ENCODE results near the gene ORAI2.
"Not testable (repeated sequence)": the region's sequence is repeated elsewhere in the genome, so short reads cannot be mapped to it uniquely, and the experiment has no call there.

ORAI2 gene

DNA sequence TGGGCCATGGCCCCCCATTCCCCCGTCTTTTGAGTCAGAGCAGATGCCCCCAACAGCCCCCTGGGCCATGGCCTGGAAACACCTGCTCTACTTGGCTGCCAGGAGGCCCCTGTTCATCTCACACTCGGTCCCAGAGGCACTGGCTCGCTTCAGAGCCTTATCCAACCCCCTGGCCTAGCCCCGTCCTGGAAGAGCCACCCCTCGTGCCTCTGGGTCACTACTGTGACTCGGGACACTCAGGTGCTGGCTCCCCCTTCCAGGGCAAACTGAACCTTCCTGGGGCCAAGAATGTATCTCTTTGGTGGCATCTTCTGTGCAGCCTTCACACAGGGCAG is 38.4 kb downstream of the ORAI2 start:
- no peak for DNase-seq

DNA sequence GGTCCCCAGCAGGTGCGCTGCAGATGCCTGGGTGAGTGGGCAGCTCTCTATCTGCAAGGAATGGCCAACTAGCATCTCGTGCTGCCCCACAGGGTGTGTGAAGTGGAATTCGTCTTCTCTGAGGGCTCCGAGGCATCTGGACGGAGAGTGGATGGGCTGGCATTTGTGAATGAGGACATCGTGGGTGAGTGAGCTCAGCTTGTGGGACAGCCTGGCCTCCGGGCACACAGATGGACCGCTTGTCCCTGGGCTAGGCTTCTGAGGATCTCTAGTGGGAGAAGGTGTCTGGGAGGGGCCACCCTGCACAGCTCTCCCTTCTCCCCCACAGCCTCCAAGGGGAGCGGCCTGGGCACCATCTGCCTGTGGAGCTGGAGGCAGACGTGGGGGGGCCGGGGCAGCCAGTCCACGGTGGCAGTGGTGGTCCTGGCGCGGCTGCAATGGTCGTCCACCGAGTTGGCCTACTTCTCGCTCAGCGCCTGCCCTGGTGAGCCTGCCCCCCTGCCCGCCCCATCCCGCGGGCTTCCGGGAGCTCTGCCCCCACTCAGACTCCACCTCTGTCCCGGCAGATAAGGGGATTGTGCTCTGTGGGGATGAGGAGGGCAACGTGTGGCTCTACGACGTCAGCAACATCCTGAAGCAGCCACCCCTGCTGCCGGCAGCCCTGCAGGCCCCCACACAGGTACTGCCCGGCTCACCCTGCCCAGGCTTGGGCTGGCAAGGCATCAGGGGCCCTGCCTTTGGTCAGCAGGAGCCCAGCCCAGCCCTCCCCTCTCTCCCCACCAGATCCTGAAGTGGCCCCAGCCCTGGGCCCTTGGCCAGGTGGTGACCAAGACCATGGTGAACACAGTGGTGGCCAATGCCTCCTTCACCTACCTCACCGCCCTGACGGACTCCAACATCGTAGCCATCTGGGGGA is 39.0 kb downstream of the ORAI2 start:
- DNase-seq, result no peak

DNA sequence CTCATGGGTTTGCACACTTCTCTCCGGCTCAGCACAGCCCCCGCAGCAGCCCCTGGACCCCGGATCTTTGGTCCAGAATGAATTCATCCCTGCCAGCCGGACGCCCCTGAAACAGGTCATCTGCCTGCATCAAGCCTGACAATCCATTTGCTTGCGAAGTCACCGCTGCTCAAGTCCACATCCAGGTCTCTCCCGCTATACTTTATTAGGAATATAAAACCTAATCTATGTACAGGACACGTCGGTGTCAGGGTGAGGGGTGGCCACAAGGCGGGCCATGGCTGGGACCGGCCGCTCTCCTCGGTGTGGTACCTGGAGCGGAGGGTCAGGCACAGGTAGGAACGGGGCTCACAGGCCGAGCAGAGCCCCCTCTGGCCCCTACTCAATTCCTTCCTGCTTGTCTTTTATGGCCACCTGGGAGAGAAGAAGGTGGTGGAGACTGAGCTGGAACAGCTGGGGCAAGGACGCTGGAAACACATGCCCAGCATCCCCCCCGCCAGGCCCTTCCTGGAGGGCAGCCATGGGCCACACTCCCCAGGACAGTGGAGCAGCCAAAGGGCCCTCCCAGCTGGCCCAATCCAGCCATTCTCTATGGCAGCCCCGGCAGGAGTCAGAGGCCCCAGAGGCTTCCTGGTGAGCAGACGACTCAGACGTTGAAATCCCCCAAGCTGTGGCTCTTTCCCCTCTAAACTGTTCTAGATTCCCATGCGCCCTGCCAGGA is 40.1 kb downstream of the ORAI2 start:
- DNase-seq, result peak in 1 of 2 experiments; percentile 1

DNA sequence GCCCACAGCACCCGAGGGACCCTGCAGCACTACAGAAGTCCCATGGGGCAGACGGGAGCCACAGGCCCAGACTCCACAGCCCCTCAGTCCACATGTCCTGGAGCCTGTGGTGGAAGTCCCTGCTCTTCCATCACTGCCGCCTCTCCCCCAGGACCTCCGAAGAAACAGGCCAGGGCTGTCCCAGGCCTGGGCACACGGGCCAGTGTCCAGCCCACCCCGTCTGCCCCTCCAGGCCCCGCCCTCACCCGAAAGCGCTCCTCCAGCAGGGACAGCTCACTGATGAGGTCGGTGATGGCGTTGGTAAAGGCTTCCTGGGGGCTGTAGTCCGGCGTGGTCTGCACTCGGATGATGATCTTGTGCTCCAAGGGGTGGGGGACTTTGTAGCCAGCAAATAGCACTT is 40.7 kb downstream of the ORAI2 start:
- DNase-seq, result not testable (repeated sequence)

DNA sequence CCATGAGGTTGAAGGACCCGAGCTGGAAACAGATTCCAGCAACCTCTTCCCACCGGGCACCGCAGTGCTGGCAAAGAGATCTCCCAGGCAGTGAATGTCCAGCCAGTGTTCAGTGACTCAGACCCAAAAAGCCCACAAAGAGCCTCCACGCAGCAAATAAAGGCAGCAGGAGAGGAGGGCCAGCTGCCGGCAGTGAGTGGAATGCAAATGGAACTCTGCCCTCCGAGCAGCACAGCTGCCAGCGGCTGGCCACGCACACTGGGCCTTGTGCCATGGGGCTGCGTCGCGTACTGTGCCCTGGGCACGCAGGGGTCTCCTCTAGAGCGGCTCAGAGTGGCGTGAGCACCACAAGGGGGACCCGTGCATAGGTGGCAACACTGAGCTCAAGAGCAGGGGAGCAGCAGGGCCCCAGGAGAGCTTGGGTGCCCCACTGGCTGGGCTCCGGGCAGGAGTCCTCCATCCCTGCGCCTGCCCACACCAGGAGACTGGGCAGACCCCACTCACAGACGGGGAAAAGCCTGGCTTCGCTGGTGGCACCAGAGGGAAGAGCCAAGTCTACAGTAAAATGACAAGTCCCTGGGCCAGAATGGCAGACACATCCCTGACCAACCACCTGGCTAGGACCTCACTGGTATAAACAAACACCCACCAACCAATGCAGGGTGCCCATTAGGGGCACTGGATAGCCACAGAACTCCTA is 41.5 kb downstream of the ORAI2 start:
- DNase-seq, result not testable (repeated sequence)

DNA sequence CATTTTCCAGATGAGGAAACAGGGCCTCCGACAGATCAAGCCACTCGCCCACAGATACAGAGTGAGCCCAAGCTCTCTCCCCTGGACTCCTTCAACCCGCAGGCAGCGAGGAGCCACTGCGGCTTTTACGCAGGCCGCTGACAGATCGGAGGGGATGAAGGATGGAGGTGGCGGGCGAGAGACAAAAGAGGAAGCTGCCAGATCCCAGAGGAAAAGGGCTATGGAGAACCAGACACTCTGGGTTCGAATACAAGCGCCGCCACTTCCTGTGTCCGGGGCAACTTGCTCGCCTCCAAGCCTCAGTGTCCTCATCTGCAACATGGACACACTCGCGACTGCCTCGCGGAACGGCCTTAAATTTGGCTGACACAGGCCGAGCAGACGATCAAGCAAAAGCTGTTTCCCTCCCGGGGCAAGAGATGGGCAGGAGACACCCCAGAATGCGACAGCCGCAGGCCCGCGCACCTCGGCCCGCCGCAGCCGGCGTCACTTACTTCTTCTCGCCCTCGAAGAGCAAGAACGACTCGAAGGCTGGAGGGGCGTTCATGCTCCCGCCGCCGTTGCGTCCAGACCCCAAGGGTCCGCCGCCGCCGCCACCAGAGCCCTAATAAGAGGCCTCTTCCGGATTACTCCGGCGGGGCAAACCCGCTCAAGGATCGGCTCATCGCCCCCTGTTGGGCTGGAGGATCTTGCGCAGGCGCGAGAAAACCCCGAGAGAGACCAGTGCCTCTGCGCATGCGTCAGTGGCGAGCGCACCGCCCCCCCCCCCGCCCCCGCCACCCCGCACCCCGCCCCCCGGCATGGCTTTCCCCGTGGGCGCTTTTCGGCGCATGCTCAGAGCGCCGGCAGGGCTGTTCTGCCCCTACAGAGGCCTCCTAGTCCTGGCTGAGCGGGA is 45.2 kb downstream of the ORAI2 start, which contains the start of gene POLR2J:
TSS of gene POLR2J (minus strand) at position 609 of the 895 bp plus-strand sequence. CDS start at position 547, 62 bp downstream.
- peak; percentile 87 to 89 for DNase-seq

DNA sequence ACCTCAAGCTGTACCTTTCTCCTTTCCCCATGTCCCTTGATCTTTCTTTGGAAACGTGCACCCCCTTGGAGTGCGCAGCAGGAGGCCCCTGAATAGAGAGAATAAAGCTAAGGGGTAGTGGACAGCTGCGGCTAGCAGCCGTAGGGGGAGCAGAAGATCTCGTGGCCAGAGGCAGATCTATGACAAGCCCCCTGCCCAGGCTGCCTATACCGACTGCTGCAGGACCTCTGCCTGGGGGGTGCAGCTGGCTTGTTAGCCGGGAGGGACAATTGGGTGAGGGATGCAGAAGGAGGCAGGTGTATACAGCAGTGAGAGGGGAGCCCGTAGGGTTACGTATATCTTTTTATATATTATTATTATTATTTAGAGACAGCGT is 45.8 kb downstream of the ORAI2 start:
- not testable (repeated sequence) for DNase-seq

DNA sequence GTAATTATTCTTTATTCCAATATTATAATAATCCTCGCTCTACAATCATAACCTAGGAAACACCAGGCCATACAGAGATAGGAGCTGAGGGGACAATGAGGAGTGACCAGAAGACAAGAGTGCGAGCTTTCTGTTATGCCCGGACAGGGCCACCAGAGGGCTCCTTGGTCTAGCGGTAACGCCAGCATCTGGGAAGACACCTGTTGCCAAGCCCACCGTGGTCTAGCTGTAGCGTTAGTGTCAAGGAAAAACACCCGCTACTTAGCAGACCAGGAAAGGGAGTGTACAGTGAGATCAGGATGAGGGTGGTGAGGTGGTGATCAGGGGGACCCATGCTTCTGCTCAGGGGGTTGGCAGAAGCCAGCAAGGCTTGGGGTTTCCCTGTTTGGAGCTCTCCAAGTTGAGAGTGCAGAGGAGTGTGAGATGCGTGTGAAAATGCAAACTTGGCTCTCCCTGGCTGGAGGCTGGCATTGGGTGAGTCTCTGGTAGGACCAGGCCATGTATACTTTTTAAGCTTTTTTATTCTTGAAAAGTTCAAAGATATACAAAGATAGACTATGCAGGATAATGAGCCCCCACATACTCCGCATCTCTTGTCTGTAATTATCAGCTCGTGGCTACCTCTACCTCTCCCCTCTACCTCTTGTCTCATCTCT is 46.7 kb downstream of the ORAI2 start:
- DNase-seq, result peak; percentile 51 to 59

DNA sequence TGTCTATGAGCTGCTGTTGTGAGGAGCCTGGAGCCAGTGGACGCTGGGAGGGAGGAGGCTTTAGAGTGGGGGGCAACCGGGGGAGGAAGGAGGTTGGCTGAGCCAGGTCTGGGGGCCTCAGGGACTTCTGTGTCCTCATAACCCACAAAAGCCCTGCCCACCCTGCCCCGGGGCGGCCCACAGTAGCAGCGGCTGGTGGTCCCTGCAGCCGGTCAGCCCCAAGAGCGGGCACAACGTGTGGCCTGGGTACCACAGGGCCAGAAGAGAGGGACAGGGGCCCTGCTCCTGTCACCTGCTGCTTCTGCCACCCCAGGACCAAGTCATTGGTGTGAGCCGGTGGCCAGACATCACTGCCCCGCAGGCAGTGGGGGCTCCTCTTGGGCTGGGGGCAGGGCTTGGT is 48.6 kb downstream of the ORAI2 start:
- DNase-seq, result not testable (repeated sequence)

DNA sequence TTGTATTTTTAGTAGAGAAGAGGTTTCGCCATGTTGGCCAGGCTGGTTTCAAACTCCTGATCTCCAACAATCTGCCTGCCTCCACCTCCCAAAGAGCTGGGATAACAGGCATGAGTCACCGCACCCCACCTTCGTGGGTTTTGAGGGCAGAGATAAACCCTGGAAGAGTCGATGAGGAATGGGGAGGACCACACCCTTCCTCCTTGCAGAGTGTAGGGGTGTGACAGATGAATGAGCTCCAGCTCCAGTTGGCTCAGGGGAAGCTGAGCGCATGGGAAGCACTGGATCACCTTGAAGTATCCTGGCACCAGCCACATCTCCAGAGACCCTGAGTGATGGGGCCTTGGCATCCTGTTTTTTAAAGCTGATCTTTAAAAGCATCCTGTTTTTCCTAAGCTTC is 50.9 kb downstream of the ORAI2 start:
- not testable (repeated sequence) for DNase-seq

DNA sequence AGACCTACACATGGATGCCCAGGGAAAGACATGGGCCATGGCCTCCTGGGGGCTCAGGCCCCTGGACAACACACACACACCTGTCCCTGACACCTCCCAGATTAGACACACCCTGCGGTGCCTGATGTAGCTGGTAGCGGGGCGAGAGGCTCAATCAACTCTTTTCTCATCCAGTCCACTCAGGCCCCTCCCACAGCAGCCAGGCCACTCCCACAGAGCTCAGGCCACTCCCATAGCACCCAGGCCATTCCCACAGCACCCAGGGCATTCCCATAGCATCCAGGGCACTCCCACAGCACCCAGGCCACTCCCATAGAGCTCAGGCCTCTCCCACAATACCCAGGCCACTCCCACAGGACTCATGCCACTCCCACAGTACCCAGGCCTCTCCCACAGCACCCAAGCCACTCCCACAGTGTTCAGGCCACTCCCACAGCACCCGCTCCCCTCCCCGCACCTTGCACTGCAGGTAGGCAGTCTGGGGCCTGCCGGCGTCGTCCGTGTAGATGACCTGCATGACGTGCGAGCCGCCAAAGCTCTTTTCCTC is 57.2 kb downstream of the ORAI2 start:
- peak; percentile 83 to 86 for DNase-seq

DNA sequence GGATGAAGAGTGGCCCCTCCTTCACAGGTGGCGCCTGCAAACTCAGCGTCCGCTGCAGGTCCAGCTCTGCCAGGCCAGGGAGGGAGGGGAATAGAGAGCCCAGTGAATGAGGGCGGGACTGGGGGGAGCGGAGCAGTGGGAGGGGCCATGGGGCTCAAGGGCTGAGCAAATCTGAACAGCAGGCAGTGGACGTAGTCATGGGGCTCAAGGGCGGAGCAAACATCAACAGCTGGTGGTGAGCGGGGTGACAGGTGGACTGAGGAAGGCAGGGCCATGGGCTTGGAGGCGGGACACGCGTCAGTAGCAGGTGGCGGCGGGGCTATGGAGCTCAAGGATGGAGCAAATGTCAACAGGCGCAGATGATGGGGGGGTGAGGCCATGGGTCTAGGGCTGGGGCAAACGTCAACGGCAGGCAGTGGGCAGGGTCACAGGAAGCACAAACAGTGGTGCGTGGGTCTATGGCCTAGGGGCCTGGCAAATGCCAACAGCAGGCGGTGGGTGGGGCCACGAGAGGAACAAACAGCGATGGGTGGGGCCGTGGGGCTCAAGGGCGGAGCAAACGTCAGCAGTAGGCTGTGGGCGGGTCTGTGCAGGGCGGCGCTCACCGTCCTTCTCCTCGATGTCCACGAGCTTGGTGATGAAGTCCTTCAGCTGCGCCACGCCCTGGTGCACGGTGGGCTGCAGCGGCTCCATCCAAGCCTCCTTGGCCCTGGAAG is 60.0 kb downstream of the ORAI2 start:
- DNase-seq, result not testable (repeated sequence)

DNA sequence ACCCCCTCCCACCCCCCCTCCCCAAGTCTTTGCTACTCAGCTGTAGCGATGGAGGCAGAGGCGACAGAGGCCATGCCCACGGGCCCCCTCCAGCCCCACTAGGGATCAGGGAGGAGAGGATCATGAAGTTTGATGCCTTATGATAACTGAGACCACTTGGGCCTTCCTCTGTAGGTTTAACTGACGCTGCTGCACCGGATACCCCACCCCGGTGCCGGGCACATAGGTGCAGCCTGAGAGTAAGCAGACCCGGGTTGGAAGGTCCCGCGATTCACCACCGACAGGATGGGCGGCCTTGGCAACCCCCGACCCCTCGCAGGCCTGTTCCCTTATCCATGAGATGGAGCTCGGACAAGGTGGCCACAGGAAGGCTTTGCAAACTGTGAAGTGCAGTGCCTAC is 60.7 kb downstream of the ORAI2 start:
- DNase-seq, result peak in 1 of 2 experiments; percentile 32

DNA sequence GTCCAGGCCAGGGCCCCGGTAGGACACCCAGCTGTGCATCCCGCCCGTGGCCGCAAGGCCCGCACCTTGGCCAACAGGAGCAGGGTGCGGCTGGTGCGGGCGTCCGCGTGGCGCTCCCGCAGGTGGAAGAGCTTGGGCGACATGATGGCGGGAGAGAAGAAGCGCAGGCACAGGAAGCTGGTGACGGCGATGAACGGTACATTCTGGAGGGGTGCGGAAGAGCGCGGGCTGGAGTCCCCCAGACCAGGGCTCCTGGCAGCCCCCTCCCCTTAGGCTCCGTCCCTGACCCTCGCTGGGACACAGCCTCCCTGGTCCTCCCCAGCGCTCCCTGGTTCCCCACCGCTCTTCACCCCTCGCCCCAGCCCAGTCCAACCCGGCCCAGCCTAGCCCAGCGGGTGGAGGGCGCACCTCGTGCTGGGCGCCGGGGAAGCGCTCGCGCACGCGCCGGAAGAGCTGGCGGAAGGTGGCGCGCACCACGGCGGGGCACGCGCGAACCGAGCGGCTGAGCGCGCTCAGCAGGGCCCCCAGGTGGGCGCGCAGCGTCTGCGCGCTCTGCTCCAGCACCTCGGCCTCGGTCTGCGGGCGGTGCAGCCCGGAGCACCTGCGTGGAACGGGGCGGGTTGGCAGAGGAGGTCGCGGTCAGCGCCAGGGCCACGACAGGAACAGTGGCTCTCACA is 61.2 kb downstream of the ORAI2 start:
- not testable (repeated sequence) for DNase-seq

DNA sequence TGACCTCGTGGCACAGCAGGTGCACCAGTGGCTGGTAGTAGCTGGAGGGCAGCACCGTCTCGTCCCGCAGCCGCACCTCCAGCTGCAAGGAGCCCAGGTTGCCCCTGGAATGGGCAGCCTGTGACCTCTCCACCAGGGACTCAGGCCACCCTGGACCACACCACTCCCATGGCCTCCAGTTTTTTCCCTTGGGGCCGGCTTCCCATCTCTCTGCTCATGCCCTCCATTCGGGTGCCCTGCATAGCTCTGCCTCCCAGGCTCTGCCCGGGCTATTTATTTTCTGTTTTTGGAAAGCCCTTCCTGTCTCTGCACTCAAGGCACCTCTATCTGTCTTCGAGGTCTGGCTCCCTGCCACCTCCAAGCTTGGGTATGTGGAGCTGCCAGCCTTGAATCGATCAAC is 63.5 kb downstream of the ORAI2 start:
- not testable (repeated sequence) for DNase-seq

DNA sequence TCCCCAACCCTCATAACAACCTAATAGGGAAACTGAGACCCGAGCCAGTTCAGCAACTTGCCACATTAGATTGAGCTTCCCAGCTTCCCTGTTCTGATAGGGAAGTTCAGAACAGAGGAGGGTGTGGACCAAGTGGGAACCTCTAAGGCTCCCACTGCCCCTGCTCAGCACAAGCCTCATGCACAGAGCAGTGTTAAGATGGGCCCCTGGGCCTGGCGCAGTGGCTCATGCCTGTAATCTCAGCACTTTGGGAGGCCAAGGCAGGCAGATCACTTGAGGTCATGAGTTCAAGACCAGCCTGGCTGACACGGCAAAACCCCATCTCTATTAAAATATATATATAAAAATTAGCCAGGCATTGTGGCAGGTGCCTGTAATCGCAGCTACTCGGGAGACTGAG is 63.9 kb downstream of the ORAI2 start:
- DNase-seq, result not testable (repeated sequence)

DNA sequence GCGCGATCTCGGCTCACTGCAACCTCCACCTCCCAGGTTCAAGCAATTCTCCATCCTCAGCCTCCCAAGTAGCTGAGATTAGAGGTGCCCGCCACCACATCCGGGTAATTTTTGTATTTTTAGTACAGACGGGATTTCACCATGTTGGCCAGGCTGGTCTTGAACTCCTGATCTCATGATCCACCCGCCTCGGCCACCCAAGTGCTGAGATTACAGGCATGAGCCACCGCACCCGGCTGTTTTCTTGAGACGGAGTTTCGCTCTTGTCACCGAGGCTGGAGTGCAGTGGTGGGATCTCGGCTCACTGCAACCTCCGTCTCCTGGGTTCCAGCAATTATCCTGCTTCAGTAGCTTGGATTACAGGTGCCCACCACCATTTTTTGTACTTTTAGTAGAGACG is 64.9 kb downstream of the ORAI2 start:
- DNase-seq, result not testable (repeated sequence)

DNA sequence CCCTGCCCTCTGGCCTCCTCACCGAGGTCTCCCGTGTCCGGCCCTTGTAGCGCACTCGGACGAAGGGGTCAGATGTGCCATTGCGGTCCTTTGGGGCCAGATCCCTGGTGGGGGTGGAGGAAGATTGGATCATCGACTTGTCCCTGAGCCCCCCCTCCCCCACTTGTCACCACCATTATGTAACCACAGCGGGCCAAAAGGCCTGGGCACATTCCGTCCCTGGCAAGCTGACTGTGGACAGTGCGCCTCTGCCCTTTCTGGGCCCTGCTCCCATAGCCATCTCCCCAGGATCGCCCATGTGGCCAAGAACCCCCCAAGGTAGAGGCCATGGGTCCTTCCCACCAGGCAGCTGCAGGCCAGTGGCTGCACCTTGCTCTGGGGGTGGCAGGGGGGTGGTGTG is 69.8 kb downstream of the ORAI2 start:
- not testable (repeated sequence) for DNase-seq

DNA sequence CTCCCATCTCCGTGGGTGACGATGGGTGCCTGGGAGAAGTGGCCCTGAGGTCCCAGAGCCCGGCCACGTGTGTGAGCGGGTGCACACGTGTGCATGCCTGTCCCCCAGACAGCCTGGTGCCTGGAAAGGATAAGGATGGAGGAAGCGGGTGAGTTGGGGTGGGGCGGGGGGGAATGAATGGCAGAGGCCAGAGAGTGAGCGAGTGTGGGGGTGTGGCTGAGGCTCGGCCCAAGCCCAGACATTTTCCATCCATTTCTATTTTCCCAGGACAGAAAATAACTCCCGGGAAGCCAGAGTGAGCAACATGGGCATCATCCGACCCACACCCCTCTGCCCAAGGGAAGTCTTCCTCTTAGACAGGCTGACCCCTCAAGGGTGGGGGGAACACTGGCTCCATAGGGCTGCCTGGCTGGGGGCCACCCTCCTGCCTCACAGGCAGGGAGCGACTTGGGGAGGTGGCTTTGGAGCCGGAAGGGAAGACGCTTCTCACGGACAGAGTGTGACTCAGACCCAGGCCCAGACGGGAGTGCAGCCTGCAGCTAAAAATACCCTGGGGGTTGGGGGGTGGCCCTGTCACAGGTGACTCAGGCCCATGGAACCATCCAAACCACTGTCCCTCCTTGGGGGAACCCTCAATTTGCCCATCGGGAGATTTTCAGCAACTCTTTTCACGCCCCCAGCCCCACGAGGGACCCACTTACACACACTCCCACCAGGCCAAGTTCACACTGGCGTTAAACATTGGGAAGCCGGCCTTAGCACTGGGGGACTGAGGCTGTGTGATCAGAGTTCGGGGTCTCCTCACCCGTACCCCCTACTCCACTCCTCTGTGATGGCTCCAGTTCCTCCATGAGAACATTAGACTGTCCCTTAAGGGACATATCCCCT is 72.2 kb downstream of the ORAI2 start:
- not testable (repeated sequence) for DNase-seq
